ENCODE measurements around the gene CLEC3B.
"Not testable (repeated sequence)": the region's sequence is repeated elsewhere in the genome, so short reads cannot be mapped to it uniquely, and the experiment has no call there.

CLEC3B gene
- total RNA-seq: 0 to 0.13 (median 0) reads per million in 18 experiments

- DNase-seq: no peak
These were observed at the start of gene CLEC3B for GRCh38 chr3:45026038-45026437. TSS of gene CLEC3B (plus strand) at chr3:45026303. CDS start at chr3:45026363, 60 bp downstream.

- no peak for DNase-seq
These were observed 44.9 kb upstream of the CLEC3B start for GRCh38 chr3:44981220-44981619.

DNA sequence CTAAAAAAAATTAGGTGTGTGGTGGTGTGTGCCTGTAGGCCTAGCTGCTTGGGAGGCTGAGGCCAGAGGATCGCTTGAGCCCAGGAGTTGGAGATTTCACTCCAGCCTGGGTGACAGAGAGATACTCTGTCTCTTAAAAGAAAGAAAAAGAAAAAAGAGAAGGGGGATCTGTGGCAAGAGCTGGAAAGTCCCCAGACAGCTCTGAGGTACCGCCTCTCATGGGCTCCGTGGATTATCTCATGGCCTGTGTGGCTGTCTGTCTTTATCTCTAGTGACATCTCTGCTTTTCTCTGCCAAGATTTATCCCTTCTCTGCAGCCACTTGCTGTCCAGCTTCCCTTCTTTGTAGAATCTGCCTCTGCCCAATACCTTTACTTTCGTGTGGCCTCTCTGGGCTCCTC lies 44.4 kb upstream of the CLEC3B start:
- DNase-seq: no peak

GRCh38 chr3:44982817-44983216 lies 43.3 kb upstream of the CLEC3B start:
- DNase-seq: no peak

GRCh38 chr3:44983484-44983941 lies 42.6 kb upstream of the CLEC3B start:
- DNase-seq: no peak

DNA sequence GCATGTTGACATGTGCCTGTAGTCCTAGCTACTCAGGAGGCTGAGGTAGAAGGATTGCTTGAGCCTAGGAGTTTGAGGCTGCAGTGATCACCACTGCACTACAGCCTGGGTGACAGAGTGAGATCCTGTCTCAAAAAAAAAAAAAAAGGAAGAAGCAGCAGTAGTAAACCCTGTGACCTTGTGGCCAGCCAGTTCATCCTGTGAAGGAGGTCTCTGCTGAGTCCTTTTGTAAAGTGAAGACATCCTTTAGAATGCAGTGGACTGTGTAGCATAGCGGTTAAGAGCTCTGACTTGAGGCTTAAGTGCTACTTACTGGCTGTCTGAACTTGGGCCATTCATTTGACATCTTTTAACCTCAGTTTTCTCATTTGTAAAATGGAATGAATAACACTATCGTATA lies 41.8 kb upstream of the CLEC3B start:
- peak; percentile 52 to 55 for DNase-seq

DNA sequence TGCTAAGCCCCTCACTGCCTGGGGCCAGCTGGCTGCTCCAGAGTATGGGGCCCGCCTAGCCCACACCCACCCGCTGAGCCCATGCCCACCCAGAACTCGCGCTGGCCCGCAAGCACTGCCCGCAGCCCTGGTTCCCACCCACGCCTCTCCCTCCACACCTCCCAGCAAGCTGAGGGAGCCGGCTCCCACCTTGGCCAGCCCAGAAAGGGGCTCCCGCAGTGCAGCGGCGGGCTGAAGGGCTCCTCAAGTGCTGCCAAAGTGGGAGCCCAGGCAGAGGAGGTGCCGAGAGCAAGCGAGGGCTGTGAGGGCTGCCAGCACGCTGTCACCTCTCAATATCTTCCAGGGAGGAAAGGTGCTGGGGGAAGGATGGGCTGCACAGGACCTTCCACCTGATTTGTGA lies 39.8 kb upstream of the CLEC3B start:
- DNase-seq: not testable (repeated sequence)

GRCh38 chr3:44987332-44987731 lies 38.8 kb upstream of the CLEC3B start:
- DNase-seq: no peak

DNA sequence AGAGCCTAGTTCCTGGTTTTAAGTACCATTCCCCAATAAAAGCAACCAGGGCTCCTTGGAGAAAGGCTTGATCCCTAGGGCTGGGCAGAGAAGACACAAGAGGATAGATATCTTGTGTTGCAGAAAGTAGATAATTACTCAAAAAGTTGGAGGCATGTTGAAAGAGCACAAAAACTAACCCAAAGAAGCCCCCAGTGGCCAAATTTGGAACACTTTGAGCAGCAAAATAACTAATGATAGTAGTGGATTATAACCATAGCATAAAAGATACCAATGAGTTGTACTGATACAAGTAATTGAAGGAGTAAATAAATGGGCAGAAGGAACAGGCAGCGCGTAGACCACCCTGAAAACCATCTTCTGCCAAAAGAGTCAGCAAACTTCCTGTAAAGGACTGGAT lies 38.0 kb upstream of the CLEC3B start:
- peak; percentile 40 for DNase-seq

GRCh38 chr3:44989141-44989540 lies 37.0 kb upstream of the CLEC3B start:
- DNase-seq: no peak

GRCh38 chr3:44989636-44990373 lies 36.3 kb upstream of the CLEC3B start:
- peak; percentile 66 to 83 for DNase-seq

GRCh38 chr3:44991326-44991725 lies 34.8 kb upstream of the CLEC3B start:
- no peak for DNase-seq

- DNase-seq: peak; percentile 20 to 33
These were observed 33.3 kb upstream of the CLEC3B start for GRCh38 chr3:44992555-44993470.

- DNase-seq: no peak
These were observed 32.5 kb upstream of the CLEC3B start for GRCh38 chr3:44993471-44994205.

DNA sequence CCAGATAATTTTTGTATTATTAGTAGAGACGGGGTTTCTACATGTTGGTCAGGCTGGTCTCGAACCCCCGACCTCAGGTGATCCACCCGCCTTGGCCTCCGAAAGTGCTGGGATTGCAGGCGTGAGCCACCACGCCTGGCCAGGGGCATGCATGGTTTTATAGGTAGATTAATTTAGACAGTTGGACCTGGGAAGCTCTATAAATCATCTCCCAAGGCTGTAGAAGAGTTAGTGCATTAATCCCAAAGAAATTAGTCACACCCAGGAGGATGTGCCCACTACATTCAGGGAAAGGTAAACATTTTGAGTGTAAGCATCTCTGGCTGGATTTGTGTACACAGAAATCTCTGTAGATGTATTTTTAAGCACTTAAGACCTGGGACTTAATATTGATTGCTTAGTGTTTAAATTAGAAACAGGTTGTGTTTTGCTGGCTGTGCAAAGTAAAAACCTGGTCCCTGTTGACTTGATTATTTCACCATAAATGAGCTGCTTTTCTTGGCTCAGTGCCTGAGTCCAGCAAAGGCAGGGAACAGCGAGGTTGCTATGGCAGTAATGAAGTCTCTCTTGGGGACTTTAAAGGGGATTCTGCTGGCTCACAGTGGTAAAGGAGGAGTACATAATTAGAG lies 30.8 kb upstream of the CLEC3B start:
- DNase-seq: no peak

- no peak for DNase-seq
These were observed 29.5 kb upstream of the CLEC3B start for GRCh38 chr3:44996556-44996969.

- no peak for DNase-seq
These were observed 26.3 kb upstream of the CLEC3B start for GRCh38 chr3:44999782-45000181.

DNA sequence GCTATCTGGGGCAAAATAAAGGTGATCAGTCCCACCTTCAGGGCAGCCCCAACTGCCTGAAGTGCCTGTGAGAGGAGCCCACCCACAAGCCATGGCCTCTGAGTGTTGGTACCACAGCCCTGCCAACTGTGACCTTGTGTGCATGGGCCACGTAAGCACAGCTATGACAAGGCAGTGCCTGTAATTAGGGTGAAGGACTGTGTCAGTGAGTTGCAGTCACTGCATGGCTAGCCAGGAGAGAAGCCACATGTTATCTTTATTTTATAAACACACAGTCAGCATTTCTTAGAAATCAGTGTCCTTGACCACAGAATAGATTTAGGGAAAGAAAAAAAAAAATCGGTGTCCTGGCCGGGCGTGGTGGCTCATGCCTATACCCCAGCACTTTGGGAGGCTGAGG lies 25.3 kb upstream of the CLEC3B start:
- DNase-seq: no peak

- no peak for DNase-seq
These were observed 24.4 kb upstream of the CLEC3B start for GRCh38 chr3:45001738-45002137.

GRCh38 chr3:45002139-45002660 lies 23.9 kb upstream of the CLEC3B start:
- DNase-seq: no peak

- DNase-seq: no peak
These were observed 23.4 kb upstream of the CLEC3B start for GRCh38 chr3:45002720-45003119.

DNA sequence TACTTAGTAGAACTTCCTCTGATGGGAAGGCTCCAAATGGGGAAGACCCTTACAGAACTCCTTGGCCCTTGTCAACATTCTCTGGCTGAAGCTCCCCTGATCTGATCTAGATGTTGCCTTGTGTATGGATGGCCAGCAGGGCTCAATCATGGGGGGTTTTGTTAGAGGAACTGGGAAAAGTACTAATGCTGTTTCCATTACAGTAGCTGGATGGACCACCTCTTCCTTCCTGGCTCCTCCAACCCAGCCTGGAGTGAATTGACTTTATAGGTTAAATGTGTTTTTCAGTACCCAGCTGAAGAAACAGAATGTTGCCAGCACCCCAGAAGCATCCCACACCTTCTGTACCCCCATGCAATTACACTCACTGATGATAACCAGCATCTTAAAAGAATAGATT lies 22.7 kb upstream of the CLEC3B start:
- no peak for DNase-seq

Data from inflammatory macrophage (primary cell).